Occipital lobe (tissue), 2 donors: ENCODE results near the gene DGKH. TPM values are rescaled to one million over a fixed set of nuclear protein-coding genes. Genes with fewer than 3 reads are reported as not detected.
"Not testable (repeated sequence)": the region's sequence is repeated elsewhere in the genome, so short reads cannot be mapped to it uniquely, and the experiment has no call there.

Experiments
- DNase-seq: peaks from one replicate; lab custom pipeline; 2025; lab: John Stamatoyannopoulos, UW
- total RNA-seq: library from RNA; depleted of rRNA; stranded (reverse); fragments of >200 nt; gene quantifications from one replicate; pipeline ENCODE4 v1.2.3, GENCODE V29; 2014

Gene DGKH
- total RNA-seq, 1 donor from 2014 or later = 20.0 TPM

- DNase-seq = not testable (repeated sequence)
Measured at GRCh38 chr13:42163910-42164309, 115.5 kb downstream of the DGKH start.

- DNase-seq = no peak
Measured at GRCh38 chr13:42164557-42165125, 116.2 kb downstream of the DGKH start.

GRCh38 chr13:42168496-42168895, 120.0 kb downstream of the DGKH start:
- no peak for DNase-seq

- DNase-seq = no peak
Measured at GRCh38 chr13:42170029-42170428, 121.6 kb downstream of the DGKH start.

GRCh38 chr13:42173789-42174343, 125.4 kb downstream of the DGKH start:
- DNase-seq = no peak

GRCh38 chr13:42174344-42175162, 126.1 kb downstream of the DGKH start:
- no peak for DNase-seq

GRCh38 chr13:42176294-42176693, 127.8 kb downstream of the DGKH start:
- DNase-seq = no peak

- no peak for DNase-seq
Measured at GRCh38 chr13:42177189-42177588, 128.7 kb downstream of the DGKH start.

GRCh38 chr13:42181381-42181953, 133.0 kb downstream of the DGKH start:
- no peak for DNase-seq

GRCh38 chr13:42189061-42189460, 140.6 kb downstream of the DGKH start:
- DNase-seq = no peak

GRCh38 chr13:42190529-42190928, 142.1 kb downstream of the DGKH start:
- no peak for DNase-seq

- DNase-seq = no peak
Measured at GRCh38 chr13:42211704-42212464, 163.4 kb downstream of the DGKH start.

- no peak for DNase-seq
Measured at GRCh38 chr13:42214446-42214845, 166.0 kb downstream of the DGKH start.

GRCh38 chr13:42215578-42216421, 167.4 kb downstream of the DGKH start:
- DNase-seq = no peak

- no peak for DNase-seq
Measured at GRCh38 chr13:42216422-42216735, 167.9 kb downstream of the DGKH start.

GRCh38 chr13:42218576-42218975, 170.1 kb downstream of the DGKH start:
- DNase-seq = no peak

- no peak for DNase-seq
Measured at GRCh38 chr13:42219051-42219450, 170.6 kb downstream of the DGKH start.

- no peak for DNase-seq
Measured at GRCh38 chr13:42219876-42220275, 171.4 kb downstream of the DGKH start.

- no peak for DNase-seq
Measured at GRCh38 chr13:42221121-42221765, 172.8 kb downstream of the DGKH start.

- no peak for DNase-seq
Measured at GRCh38 chr13:42223681-42224080, 175.2 kb downstream of the DGKH start.
